ENCODE data around the gene SELE.
"Not testable (repeated sequence)": the region's sequence is repeated elsewhere in the genome, so short reads cannot be mapped to it uniquely, and the experiment has no call there.

SELE gene

DNA sequence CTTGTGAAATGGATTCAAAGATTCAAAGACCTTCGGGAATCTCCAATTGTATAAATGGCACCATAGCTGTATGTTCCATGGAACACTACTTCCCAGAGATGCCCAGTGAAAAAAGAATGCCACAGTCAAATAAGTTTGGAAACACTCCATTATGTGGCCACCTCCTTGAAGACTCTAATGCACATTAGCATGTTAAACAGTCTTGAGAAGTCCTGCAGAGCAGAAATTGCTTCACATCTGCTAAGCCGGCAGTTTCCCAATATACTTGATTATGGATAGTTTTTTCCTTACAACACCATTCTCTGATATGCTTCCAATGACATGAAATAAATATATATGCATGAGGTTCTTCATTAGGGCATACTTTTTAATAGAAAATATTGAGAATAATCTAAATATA is 12.7 kb upstream of the SELE start:
- FAIRE-seq (no peak), DNase-seq (ENCODE audit: insufficient read length) (no peak)
- TF ChIP-seq TAF1 (IDR thresholded peaks at IDR 0.05; ENCODE audit: borderline replicate concordance, low read depth, low read length) (no peak), POLR2AphosphoS5 (IDR thresholded peaks at IDR 0.05; ENCODE audit: low read depth, low read length) (no peak), POLR2A (IDR thresholded peaks at IDR 0.05; ENCODE audit: low read depth, low read length) (no peak)

DNA sequence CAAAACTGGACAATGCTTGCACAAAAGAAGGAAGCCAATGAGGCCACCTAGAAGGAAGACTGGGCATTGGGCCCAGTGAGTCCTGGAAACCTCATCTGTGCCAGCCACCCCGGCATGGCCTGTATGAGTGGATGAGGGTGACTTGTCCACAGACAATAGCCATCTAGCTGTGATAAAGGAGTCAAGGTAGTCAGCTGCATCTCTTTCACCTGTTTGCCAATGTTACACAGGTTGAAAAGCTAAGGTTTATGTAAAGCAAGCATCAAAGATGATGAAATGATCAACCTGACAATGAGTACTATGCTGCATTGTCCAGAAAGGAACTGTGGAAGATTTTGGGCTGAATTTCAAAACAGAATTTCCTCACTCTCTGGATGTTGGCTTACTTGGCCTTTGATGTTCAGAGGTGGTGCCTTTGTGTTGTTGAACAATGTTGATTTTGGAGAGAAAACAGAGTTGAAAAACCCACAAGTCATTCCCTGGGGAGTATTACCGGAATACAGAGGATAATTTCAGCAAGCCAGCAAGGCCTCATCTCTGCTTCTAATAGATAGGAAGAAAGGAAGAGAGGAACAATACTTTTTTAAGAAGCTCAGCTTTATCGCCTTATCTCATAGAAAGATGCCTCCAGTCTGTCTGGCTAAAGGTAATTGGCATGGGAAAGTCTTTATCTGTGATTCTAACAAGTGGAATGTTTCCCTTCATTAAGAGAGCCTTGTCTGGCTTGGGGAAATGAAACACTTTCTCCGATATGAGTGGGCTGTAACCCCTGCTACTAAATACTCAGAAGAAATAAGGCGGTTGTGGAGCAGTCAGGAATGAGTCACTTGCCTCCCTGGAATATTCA is 11.4 kb upstream of the SELE start:
- FAIRE-seq, result no peak
- TF ChIP-seq POLR2AphosphoS5 (IDR thresholded peaks at IDR 0.05; ENCODE audit: low read depth, low read length) (no peak), TAF1 (IDR thresholded peaks at IDR 0.05; ENCODE audit: borderline replicate concordance, low read depth, low read length) (no peak), POLR2A (IDR thresholded peaks at IDR 0.05; ENCODE audit: low read depth, low read length) (no peak)
- no peak for DNase-seq (ENCODE audit: insufficient read length)

DNA sequence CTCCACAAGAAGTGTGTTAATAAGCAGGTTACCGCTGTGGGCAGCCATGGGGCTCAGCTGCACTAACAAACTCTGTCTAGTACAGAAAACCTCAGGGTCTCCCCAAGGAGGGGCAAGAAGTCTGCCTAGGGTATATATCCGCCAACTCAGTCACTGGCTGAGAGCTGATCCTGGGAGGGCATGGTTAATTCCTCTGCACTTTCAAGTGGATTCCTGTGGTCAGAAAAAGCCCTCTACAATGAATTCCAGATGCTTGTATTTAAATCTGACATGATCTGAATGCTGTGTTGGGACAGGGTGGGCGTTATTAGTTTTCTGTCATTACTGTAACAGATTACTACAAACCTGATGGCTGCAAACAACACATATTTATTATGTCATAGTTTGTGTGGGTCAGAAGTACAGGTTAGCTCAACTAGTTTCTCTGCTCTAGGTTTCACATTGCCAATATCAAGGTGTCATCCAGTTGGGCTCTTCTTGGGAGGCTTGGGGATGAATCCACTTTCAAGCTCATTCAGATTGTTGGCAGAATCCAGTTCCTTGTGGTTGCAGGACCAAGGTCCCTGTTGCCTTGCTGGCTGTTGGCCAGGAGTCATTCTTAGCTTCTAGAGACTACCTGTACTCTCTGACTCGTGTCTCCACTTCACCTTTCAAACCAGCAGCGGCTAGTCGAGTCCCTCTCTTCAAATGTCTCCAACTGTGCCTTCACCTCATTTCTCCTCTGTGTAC is 8.0 kb upstream of the SELE start:
- no peak for TF ChIP-seq TAF1 (IDR thresholded peaks at IDR 0.05; ENCODE audit: borderline replicate concordance, low read depth, low read length)
- no peak for TF ChIP-seq POLR2AphosphoS5 (IDR thresholded peaks at IDR 0.05; ENCODE audit: low read depth, low read length)
- no peak for TF ChIP-seq POLR2A (IDR thresholded peaks at IDR 0.05; ENCODE audit: low read depth, low read length)
- DNase-seq (ENCODE audit: insufficient read length) (no peak), FAIRE-seq (no peak)

DNA sequence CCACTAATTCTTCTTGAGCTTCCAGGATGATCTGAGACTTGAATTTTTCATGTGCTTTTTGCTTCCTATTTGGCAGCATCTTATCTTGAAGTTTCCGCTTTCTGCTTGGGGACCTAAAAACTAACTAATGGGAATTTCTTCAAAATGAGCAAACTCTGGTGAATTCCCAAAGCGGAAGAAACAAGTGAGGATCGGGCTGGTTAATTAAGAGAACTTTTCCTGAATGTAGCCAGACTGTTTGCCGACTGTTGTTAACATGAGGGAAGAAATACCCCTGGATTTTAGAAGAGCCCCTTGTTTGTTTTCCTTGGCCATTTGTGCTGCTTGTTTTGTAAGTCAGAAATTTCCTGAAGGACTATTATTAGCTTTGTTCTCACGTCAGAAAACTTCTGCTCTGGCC is 6.1 kb upstream of the SELE start:
- no peak for FAIRE-seq
- TF ChIP-seq POLR2A (IDR thresholded peaks at IDR 0.05; ENCODE audit: low read depth, low read length) (no peak), POLR2AphosphoS5 (IDR thresholded peaks at IDR 0.05; ENCODE audit: low read depth, low read length) (no peak)

DNA sequence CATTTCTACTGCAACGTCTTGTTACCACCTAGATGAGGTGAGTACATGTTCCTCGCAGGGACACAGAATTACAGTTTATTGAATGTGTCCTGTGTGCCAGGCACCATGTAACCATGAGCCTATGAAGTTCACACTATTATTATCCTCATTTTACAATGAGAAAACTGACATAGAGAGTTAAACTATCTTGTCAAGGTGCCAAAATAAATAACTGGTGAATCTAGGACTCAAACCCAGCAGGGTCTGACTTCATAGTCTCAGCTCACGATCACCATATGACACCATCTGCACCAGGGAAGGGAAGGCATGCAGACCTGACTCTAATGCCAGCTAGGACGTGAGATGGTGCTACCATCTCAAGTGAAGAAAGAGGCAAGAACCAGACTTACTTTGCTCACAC is 2.4 kb downstream of the SELE start:
- no peak for FAIRE-seq
- no peak for DNase-seq (ENCODE audit: insufficient read length)
- no peak for TF ChIP-seq POLR2A (IDR thresholded peaks at IDR 0.05; ENCODE audit: low read depth, low read length)
- no peak for TF ChIP-seq TAF1 (IDR thresholded peaks at IDR 0.05; ENCODE audit: borderline replicate concordance, low read depth, low read length)

More for the DNA sequence above, 6.1 kb upstream of the SELE start:
- DNase-seq (ENCODE audit: insufficient read length), result no peak

DNA sequence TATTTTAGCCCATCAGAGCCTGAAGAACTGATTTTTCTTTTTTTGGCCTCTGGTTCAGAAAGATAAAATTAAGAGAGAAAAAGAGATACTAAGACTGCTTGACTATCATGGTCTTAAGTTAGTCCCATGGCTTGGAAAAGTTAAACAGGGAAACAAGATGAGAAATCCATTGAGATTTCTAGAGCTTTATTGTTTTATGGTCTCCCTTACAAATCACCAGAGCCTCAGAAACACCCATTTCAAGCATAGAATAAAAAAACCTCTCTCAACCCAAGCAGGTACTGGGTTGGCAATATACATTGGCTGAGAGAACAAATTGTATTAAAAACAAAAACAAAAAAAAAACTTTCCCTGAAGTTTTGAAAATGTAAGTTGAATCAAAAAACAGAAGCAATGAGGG is 3.9 kb downstream of the SELE start:
- FAIRE-seq, result no peak
- no peak for TF ChIP-seq POLR2AphosphoS5 (IDR thresholded peaks at IDR 0.05; ENCODE audit: low read depth, low read length)
- no peak for TF ChIP-seq POLR2A (IDR thresholded peaks at IDR 0.05; ENCODE audit: low read depth, low read length)
- no peak for TF ChIP-seq TAF1 (IDR thresholded peaks at IDR 0.05; ENCODE audit: borderline replicate concordance, low read depth, low read length)
- no peak for DNase-seq (ENCODE audit: insufficient read length)

DNA sequence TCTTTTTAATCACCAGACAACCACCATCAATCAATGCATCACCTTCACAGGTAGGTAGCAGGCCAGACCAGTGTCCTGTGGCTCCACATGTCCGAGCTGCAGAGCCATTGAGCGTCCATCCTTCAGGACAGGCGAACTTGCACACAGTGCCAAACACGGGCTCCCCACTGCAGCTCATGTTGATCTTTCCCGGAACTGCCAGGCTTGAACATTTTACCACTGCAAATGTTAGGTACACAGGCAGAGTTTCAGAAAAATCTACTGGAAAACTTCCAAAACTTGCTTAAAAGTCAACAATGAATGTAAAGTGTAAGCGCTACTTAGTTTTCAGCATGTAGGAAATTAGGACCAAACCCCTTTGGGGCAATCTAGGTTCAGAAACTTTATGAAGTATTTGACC is 6.6 kb downstream of the SELE start:
- DNase-seq (ENCODE audit: insufficient read length) (no peak), FAIRE-seq (no peak)
- TF ChIP-seq POLR2AphosphoS5 (IDR thresholded peaks at IDR 0.05; ENCODE audit: low read depth, low read length), result no peak
- TF ChIP-seq POLR2A (IDR thresholded peaks at IDR 0.05; ENCODE audit: low read depth, low read length), result no peak
- no peak for TF ChIP-seq TAF1 (IDR thresholded peaks at IDR 0.05; ENCODE audit: borderline replicate concordance, low read depth, low read length)

DNA sequence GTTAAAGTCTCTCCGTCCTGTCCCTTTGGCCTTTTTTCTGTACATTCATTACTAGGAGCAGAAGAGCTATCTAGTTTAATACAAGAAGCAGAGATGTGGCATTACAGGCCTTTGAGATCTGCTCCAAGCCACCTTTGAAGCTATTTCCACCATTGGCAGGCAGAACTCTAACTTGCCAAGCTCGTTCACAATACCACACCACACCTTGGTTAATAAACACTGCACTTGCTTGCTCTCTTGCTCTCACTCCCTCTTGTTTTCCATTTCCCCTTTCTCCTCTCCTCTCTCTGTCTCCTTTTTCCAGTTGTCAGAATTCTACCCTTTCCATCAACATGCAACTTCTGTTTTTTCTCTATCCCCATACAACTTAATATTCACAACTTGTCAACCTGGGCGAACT is 7.0 kb downstream of the SELE start:
- FAIRE-seq (no peak), DNase-seq (ENCODE audit: insufficient read length) (no peak)
- no peak for TF ChIP-seq POLR2A (IDR thresholded peaks at IDR 0.05; ENCODE audit: low read depth, low read length)
- no peak for TF ChIP-seq POLR2AphosphoS5 (IDR thresholded peaks at IDR 0.05; ENCODE audit: low read depth, low read length)
- TF ChIP-seq TAF1 (IDR thresholded peaks at IDR 0.05; ENCODE audit: borderline replicate concordance, low read depth, low read length), result no peak

DNA sequence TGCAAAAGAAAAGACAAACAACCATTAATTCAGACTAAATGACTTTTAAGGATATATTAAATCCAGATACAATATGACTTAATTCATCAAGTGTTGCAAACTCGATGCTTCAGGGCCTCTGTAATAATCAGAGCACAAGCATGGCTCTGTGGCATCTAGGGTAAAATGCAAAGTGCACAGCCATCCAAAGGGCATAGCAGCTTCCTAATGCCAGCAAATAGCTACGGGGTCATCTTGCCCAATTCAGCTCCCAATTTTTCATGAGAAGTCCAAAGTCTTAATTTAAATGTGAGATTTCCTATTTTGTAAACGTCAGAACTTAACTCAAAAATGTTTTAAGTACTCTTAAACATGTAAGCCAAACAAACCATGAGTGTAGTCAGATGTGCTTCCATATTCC is 7.9 kb downstream of the SELE start:
- DNase-seq (ENCODE audit: insufficient read length), result no peak
- no peak for FAIRE-seq
- no peak for TF ChIP-seq TAF1 (IDR thresholded peaks at IDR 0.05; ENCODE audit: borderline replicate concordance, low read depth, low read length)
- TF ChIP-seq POLR2AphosphoS5 (IDR thresholded peaks at IDR 0.05; ENCODE audit: low read depth, low read length), result no peak
- no peak for TF ChIP-seq POLR2A (IDR thresholded peaks at IDR 0.05; ENCODE audit: low read depth, low read length)

DNA sequence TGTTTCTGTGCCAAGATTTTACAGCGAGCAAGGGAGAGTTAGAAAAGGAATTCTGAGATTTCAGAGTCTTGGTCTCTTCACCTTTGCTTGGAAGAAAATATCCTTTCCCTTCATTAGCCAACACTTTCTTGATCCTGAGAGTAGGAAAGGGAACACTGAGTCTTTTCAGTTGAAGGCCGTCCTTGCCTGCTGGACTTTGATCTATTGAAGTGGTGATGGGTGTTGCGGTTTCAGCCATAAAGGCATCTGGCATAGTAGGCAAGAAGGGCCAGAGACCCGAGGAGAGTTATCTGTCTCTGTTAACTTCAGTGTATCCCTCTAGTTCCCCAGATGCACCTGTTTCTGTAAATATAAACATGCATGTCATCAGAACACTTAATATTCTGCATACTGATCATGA is 9.7 kb downstream of the SELE start:
- DNase-seq (ENCODE audit: insufficient read length), result no peak
- TF ChIP-seq POLR2AphosphoS5 (IDR thresholded peaks at IDR 0.05; ENCODE audit: low read depth, low read length) (no peak), POLR2A (IDR thresholded peaks at IDR 0.05; ENCODE audit: low read depth, low read length) (no peak), TAF1 (IDR thresholded peaks at IDR 0.05; ENCODE audit: borderline replicate concordance, low read depth, low read length) (no peak)
- FAIRE-seq, result no peak

DNA sequence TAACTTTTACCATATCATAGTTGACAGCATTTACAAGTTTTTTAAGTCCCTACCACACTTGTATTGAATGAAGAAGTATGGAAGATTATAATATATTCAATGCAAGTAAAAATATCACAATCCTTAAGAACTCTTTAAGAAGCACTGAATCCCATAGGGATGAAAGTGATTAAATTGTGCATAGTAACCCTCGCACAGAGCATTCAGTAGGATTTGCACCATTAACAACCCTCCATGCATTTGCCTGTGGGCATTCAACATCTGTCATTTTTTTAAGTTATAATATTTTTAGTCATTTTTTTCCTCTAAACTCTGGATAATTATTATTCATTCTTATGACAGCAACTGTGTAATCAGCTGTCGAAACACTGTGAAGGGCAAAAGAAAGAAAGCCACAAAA is 10.1 kb downstream of the SELE start:
- TF ChIP-seq TAF1 (IDR thresholded peaks at IDR 0.05; ENCODE audit: borderline replicate concordance, low read depth, low read length) (no peak), POLR2A (IDR thresholded peaks at IDR 0.05; ENCODE audit: low read depth, low read length) (no peak), POLR2AphosphoS5 (IDR thresholded peaks at IDR 0.05; ENCODE audit: low read depth, low read length) (no peak)
- DNase-seq (ENCODE audit: insufficient read length) (no peak), FAIRE-seq (no peak)

DNA sequence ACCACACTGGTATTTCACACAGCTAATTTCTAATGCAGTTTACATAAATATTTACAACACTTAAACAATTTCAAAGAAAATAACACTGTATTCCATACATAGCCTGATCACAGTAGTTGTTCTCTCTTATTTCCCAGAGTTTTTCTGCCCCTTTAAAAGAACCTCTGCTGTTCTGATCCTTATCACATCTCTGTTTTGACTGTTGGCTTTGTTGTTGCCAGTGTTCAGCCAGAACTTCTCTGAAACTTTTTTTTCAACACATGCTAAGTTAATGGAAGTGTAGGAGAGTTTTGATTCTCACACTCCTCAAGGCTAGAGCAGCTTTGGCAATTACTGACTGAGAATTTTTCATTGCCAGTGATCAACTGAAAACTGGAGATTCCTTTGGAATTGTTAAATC is 11.1 kb downstream of the SELE start:
- no peak for FAIRE-seq
- DNase-seq (ENCODE audit: insufficient read length), result no peak
- TF ChIP-seq POLR2A (IDR thresholded peaks at IDR 0.05; ENCODE audit: low read depth, low read length), result no peak
- no peak for TF ChIP-seq TAF1 (IDR thresholded peaks at IDR 0.05; ENCODE audit: borderline replicate concordance, low read depth, low read length)
- no peak for TF ChIP-seq POLR2AphosphoS5 (IDR thresholded peaks at IDR 0.05; ENCODE audit: low read depth, low read length)

DNA sequence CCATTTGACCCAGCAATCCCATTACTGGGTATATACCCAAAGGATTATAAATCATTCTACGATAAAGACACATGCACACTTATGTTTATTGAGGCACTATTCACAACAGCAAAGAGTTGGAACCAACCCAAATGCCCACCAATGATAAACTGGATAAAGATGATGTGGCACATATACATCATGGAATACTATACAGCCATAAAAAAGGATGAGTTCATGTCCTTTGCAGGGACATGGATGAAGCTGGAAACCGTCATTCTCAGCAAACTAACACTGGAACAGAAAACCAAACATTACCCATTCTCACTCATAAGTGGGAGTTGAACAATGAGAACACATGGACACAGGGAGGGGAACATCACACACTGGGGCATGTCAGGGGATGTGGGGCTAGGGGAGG is 18.8 kb downstream of the SELE start:
- not testable (repeated sequence) for DNase-seq (ENCODE audit: insufficient read length); FAIRE-seq

DNA sequence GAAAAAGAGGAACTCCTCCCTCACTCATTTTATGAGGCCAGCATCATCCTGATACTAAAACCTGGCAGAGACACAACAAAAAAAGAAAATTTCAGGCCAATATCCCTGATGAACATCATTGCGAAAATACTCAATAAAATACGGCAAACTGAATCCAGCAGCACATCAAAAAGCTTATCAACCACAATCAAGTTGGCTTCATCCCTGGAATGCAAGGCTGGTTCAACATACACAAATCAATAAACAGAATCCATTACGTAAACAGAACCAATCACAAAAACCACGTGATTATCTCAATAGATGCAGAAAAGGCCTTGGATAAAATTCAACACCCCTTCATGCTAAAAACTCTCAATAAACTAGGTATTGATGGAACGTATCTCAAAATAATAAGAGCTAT is 20.8 kb downstream of the SELE start:
- FAIRE-seq, result not testable (repeated sequence)

More for the DNA sequence above, 20.8 kb downstream of the SELE start:
- not testable (repeated sequence) for DNase-seq (ENCODE audit: insufficient read length)
